VCaP (cell line): ENCODE results near the gene BTBD18.

Experiments used
- H3K27ac ChIP-seq: fragments of 450-650 bp; 2 replicates; pipeline ENCODE4 v1.5.1; 2017
- CTCF ChIP-seq: fragments of 450-650 bp; conservative IDR thresholded peaks from 2 replicates; pipeline ENCODE4 v1.5.1; 2017; ENCODE audit warnings: mild to moderate bottlenecking, moderate library complexity

Gene BTBD18

DNA sequence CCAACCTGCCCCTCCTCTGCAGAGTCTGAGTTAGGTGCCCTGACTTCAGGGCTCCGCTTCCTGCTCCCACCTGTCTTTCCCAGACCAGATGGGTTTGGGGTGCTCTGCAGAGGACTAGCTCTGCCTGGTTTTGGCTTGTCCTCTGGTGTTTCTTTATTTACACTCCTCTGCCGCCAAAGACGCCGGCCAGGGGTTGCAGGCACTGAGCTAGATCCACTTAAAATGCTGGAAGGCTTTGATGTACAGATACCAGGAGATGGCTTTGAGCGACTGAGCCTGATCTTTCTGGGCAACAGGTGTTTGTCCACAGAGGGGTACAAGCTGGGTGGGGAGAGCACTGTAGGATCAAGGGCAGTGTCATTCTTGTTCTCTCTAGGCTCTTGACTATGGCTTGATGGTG lies 6.4 kb downstream of the BTBD18 start:
- no peak for TF ChIP-seq CTCF
- no peak overlapping the region for H3K27ac ChIP-seq

- no peak for TF ChIP-seq CTCF
- H3K27ac ChIP-seq = no peak overlapping the region
Measured at GRCh38 chr11:57744357-57744756, 7.3 kb downstream of the BTBD18 start.

DNA sequence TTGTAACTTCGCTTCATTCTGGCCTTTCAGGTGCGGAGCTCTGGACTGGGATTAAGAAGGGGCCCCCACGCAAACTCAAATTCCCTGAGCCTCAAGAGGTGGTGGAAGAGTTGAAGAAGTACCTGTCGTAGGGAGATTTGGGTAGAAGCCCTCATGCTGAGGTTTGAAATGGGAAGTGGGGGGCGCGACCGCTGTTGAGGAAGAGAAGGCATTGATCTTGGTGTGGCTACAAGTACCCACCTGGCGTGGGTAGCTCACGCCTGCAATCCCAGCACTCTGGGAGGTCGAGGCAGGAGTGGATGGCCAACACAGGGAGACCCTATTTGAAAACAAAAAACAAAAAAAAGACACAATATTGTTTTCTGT lies 9.5 kb downstream of the BTBD18 start:
- TF ChIP-seq CTCF = no peak
- H3K27ac ChIP-seq = peak overlapping the region; percentile 90

GRCh38 chr11:57741132-57742086 lies 10.2 kb downstream of the BTBD18 start, which contains the start of gene SELENOH:
TSS of gene SELENOH (plus strand) at chr11:57741491. CDS start at chr11:57741596, 105 bp downstream.
- H3K27ac ChIP-seq = peak within 1 kb of the TSS; percentile 90
- no peak for TF ChIP-seq CTCF

DNA sequence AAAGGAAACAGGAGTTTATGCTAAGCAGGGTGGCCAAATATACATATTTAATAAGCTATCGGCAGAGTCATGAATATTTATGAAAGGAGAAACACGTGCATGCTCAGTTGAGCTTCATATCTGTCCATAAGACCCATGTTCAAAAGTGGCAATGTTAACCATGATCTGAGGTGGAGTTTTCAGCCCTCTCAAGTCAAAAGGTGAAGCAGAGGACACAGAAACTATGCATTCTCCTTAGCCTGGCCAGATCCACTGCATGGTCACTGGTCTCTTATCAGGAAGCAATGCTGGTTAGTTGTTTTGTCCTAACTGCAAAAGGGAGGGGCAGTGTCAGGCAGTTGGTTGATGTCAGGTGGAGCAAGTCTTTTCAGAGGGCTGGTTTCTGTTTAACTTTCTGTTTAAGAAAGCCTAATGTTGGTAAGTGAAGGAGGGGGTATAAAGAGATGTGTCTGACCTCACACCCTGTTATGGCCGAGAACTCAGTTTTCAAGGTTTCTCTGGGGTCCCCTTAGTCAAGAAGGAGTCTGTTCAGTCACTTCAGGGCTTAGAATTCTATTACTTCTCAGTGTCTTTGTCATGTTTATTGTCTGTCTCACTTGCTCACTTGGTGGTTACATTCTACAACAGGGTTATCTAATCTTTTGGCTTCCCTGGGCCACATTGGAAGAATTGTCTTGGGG lies 15.9 kb downstream of the BTBD18 start:
- no peak for TF ChIP-seq CTCF
- no peak overlapping the region for H3K27ac ChIP-seq

GRCh38 chr11:57732661-57733060 lies 19.0 kb downstream of the BTBD18 start:
- no peak for TF ChIP-seq CTCF
- no peak overlapping the region for H3K27ac ChIP-seq

DNA sequence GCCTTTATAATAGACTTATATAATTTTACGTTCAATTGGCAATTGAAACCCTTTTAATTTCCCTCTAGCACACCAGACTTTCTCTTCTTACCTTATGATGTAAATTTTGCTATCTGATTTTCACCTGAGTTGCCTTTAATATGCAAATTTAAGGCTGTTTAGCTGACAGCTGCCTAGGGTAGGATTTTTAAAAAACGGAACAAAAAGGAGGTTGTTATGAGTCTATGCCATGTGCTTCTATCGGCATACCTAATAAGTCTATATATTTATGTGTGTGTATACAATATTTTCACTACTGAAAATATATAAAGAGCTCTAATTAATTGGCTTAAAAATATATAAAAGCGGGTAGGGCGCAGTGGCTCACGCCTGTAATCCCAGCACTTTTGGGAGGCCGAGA lies 22.1 kb downstream of the BTBD18 start:
- no peak overlapping the region for H3K27ac ChIP-seq
- TF ChIP-seq CTCF = no peak
